HepG2 (cell line): ENCODE measurements around the gene TLN1. TPM values are rescaled to one million over a fixed set of nuclear protein-coding genes. Genes with fewer than 3 reads are reported as not detected.

ENCODE experiments used
- ATF1 ChIP-seq: IDR thresholded peaks from 2 replicates; pipeline ENCODE4 v1.6.1; 2016; ENCODE audit warnings: mild to moderate bottlenecking, control low read depth
- BRCA1 ChIP-seq: sonication (generic); formaldehyde crosslinking; IDR thresholded peaks from 2 replicates; pipeline ENCODE4 v1.4.0; 2020; ENCODE audit warnings: missing genetic modification reagents
- CBX5 ChIP-seq: sonication (generic); formaldehyde crosslinking; IDR thresholded peaks from 2 replicates; pipeline ENCODE4 v1.4.0; 2020; ENCODE audit warnings: missing genetic modification reagents, borderline replicate concordance
- DNMT3B ChIP-seq: conservative IDR thresholded peaks from 2 replicates; pipeline ENCODE4 v1.6.1; 2016; ENCODE audit warnings: missing biosample characterization, control low read depth
- FLYWCH1 ChIP-seq: sonication (generic); formaldehyde crosslinking; IDR thresholded peaks from 2 replicates; pipeline ENCODE4 v1.8.1; 2023; ENCODE audit warnings: mild to moderate bottlenecking, missing genetic modification reagents
- IKZF4 ChIP-seq: sonication (generic); formaldehyde crosslinking; IDR thresholded peaks from 2 replicates; pipeline ENCODE4 v1.5.1; 2020; ENCODE audit warnings: borderline replicate concordance, mild to moderate bottlenecking, low read depth, missing genetic modification reagents; ENCODE audit errors: not compliant biosample characterization
- JDP2 ChIP-seq: sonication (generic); formaldehyde crosslinking; IDR thresholded peaks from 2 replicates; pipeline ENCODE4 v1.8.1; 2022; ENCODE audit warnings: missing genetic modification reagents, borderline replicate concordance
- KDM4B ChIP-seq: sonication (generic); formaldehyde crosslinking; IDR thresholded peaks from 2 replicates; pipeline ENCODE4 v1.4.0; 2020; ENCODE audit warnings: missing genetic modification reagents
- KDM6A ChIP-seq: IDR thresholded peaks from 2 replicates; pipeline ENCODE4 v1.6.1; 2016; ENCODE audit warnings: low read depth
- MTA1 ChIP-seq: sonication (generic); formaldehyde crosslinking; IDR thresholded peaks from 2 replicates; pipeline ENCODE4 v1.4.0; 2020; ENCODE audit warnings: missing genetic modification reagents, mild to moderate bottlenecking, borderline replicate concordance
- NFKBIZ ChIP-seq: IDR thresholded peaks from 2 replicates; pipeline ENCODE4 v1.6.1; 2018; ENCODE audit warnings: missing genetic modification reagents, missing compliant biosample characterization
- PHF5A ChIP-seq: IDR thresholded peaks from one replicate; pipeline ENCODE4 v1.6.1; 2018; ENCODE audit warnings: low read depth, missing genetic modification reagents; ENCODE audit not compliant: unreplicated experiment
- SNRNP70 ChIP-seq: fragments of 200-400 bp; formaldehyde crosslinking; IDR thresholded peaks from 2 replicates; pipeline ENCODE4 v1.6.1; 2017; ENCODE audit warnings: mild to moderate bottlenecking, low read depth, low read length, moderate library complexity
- ZNF205 ChIP-seq: IDR thresholded peaks from 2 replicates; pipeline ENCODE4 v1.6.1; 2018; ENCODE audit warnings: missing biosample characterization, missing genetic modification reagents
- ZNF329 ChIP-seq: sonication (generic); formaldehyde crosslinking; IDR thresholded peaks from 2 replicates; pipeline ENCODE4 v1.9.0; 2021; ENCODE audit warnings: low read depth, mild to moderate bottlenecking, missing genetic modification reagents
- ZNF431 ChIP-seq: sonication (generic); formaldehyde crosslinking; IDR thresholded peaks from 2 replicates; pipeline ENCODE4 v1.9.0; 2022; ENCODE audit warnings: missing genetic modification reagents, low read depth, mild to moderate bottlenecking, borderline replicate concordance
- ZNF761 ChIP-seq: sonication (generic); formaldehyde crosslinking; conservative IDR thresholded peaks from 2 replicates; pipeline ENCODE4 v1.4.0; 2020; ENCODE audit warnings: mild to moderate bottlenecking, missing genetic modification reagents
- ZNF766 ChIP-seq: sonication (generic); formaldehyde crosslinking; IDR thresholded peaks from 2 replicates; pipeline ENCODE4 v1.5.0; 2020; ENCODE audit warnings: missing genetic modification reagents, borderline replicate concordance
- ZNF775 ChIP-seq: sonication (generic); formaldehyde crosslinking; IDR thresholded peaks from 2 replicates; pipeline ENCODE4 v1.4.0; 2020; ENCODE audit warnings: missing genetic modification reagents, mild to moderate bottlenecking, moderate library complexity, borderline replicate concordance
- polyA plus RNA-seq, 8 experiments: library from polyadenylated mRNA; depleted of rRNA in 3 of 8; stranded (reverse) in 7 of 8; unstranded in 1 of 8; fragments of >200 nt; fragmentation: Illumina TruSeq in 4 of 8; extraction: Trizol in 4 of 8; gene quantifications; 2 replicates each; pipeline versions ENCODE4 v1.2.1 to v1.2.3, GENCODE V29; 2011 to 2016; ENCODE audit warnings: low read depth in 4 of 8, missing spikeins in 1 of 8, mixed read lengths in 1 of 8; ENCODE audit not compliant: insufficient read depth in 1 of 8
- total RNA-seq, 5 experiments: library from RNA; depleted of rRNA; stranded (reverse); fragments of >200 nt; fragmentation: Illumina TruSeq; extraction: Trizol; gene quantifications; 2 replicates each; pipeline ENCODE4 v1.2.3, GENCODE V29; 2016; ENCODE audit warnings: low read depth in 1 of 5
- TF ChIP-seq, protein P1 (sequence below): sonication (generic); formaldehyde crosslinking; conservative IDR thresholded peaks from 2 replicates; pipeline ENCODE4 v1.4.0; 2020; ENCODE audit warnings: missing genetic modification reagents
- TF ChIP-seq, protein P2 (sequence below): sonication (generic); formaldehyde crosslinking; IDR thresholded peaks from 2 replicates; pipeline ENCODE4 v1.4.0; 2020; ENCODE audit warnings: mild to moderate bottlenecking, missing genetic modification reagents
- TF ChIP-seq, protein P3 (sequence below): sonication (generic); formaldehyde crosslinking; IDR thresholded peaks from 2 replicates; pipeline ENCODE4 v1.4.0; 2020; ENCODE audit warnings: missing genetic modification reagents; ENCODE audit errors: not compliant biosample characterization
- TF ChIP-seq, protein P4 (sequence below): sonication (generic); formaldehyde crosslinking; IDR thresholded peaks from 2 replicates; pipeline ENCODE4 v1.5.1; 2020; ENCODE audit warnings: mild to moderate bottlenecking, moderate library complexity, missing genetic modification reagents

TLN1 gene
- total and polyA plus RNA-seq, 2 of the 13 experiments (the other 11 are each of a cell fraction or from before 2014, with no cell fraction given) = 35.2 to 51.8 TPM

DNA sequence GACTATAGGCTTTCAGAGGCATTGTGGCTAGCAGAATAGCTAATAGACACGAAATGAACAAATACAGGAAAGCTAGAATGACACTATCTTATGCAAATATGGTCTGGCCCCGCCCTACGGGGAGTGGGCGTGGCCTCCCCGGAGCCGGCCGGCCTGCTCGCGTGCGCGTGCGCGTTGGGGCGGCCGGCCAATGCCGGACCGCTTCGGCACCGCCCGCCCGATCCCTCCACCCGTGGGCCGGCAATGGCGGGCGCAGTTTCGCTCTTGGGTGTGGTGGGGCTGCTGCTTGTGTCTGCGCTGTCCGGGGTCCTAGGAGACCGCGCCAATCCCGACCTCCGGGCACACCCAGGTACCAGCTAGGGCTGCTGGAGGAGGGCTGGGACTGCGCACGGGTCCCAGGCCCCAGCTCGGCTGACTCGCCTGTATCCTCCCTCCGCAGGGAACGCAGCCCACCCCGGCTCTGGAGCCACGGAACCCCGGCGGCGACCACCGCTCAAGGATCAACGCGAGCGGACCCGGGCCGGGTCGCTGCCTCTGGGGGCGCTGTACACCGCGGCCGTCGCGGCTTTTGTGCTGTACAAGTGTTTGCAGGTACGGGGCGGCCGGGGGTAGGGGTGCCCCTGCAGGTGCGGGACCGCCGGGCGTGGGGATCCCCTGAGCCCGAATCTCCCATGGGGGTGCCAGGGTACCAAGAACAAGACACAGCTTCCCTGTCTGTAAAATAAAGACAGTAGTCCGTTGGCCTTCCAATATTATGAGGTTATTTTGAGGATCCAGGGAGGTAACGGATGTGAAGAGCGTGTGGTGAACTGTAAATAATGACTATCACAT, 73.6 kb downstream of the TLN1 start, which contains the start of gene CCDC107 (continued):
- TF ChIP-seq, protein P1, sequence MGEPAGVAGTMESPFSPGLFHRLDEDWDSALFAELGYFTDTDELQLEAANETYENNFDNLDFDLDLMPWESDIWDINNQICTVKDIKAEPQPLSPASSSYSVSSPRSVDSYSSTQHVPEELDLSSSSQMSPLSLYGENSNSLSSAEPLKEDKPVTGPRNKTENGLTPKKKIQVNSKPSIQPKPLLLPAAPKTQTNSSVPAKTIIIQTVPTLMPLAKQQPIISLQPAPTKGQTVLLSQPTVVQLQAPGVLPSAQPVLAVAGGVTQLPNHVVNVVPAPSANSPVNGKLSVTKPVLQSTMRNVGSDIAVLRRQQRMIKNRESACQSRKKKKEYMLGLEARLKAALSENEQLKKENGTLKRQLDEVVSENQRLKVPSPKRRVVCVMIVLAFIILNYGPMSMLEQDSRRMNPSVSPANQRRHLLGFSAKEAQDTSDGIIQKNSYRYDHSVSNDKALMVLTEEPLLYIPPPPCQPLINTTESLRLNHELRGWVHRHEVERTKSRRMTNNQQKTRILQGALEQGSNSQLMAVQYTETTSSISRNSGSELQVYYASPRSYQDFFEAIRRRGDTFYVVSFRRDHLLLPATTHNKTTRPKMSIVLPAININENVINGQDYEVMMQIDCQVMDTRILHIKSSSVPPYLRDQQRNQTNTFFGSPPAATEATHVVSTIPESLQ (CRISPR knock-in tag) = no peak
- TF ChIP-seq FLYWCH1 (CRISPR knock-in tag) (no peak), ZNF775 (CRISPR knock-in tag) (no peak), KDM4B (peak; percentile 73; the same call in 1 of the 2 replicates), IKZF4 (CRISPR knock-in tag) (no peak), ATF1 (CRISPR knock-in tag) (no peak), ZNF431 (no peak), ZNF205 (no peak), KDM6A (CRISPR knock-in tag) (no peak), CBX5 (peak; percentile 52; the same call in 1 of the 2 replicates), SNRNP70 (no peak), DNMT3B (no peak), ZNF329 (no peak), ZNF761 (no peak), MTA1 (CRISPR knock-in tag) (peak; percentile 72; the same call in 1 of the 2 replicates), PHF5A (no peak), NFKBIZ (no peak), BRCA1 (CRISPR knock-in tag) (no peak), JDP2 (CRISPR knock-in tag) (no peak), ZNF766 (CRISPR knock-in tag) (no peak)
- TF ChIP-seq, protein P2, sequence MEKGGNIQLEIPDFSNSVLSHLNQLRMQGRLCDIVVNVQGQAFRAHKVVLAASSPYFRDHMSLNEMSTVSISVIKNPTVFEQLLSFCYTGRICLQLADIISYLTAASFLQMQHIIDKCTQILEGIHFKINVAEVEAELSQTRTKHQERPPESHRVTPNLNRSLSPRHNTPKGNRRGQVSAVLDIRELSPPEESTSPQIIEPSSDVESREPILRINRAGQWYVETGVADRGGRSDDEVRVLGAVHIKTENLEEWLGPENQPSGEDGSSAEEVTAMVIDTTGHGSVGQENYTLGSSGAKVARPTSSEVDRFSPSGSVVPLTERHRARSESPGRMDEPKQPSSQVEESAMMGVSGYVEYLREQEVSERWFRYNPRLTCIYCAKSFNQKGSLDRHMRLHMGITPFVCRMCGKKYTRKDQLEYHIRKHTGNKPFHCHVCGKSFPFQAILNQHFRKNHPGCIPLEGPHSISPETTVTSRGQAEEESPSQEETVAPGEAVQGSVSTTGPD (CRISPR knock-in tag) = no peak
- TF ChIP-seq, protein P3, sequence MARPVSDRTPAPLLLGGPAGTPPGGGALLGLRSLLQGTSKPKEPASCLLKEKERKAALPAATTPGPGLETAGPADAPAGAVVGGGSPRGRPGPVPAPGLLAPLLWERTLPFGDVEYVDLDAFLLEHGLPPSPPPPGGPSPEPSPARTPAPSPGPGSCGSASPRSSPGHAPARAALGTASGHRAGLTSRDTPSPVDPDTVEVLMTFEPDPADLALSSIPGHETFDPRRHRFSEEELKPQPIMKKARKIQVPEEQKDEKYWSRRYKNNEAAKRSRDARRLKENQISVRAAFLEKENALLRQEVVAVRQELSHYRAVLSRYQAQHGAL = no peak
- TF ChIP-seq, protein P4, sequence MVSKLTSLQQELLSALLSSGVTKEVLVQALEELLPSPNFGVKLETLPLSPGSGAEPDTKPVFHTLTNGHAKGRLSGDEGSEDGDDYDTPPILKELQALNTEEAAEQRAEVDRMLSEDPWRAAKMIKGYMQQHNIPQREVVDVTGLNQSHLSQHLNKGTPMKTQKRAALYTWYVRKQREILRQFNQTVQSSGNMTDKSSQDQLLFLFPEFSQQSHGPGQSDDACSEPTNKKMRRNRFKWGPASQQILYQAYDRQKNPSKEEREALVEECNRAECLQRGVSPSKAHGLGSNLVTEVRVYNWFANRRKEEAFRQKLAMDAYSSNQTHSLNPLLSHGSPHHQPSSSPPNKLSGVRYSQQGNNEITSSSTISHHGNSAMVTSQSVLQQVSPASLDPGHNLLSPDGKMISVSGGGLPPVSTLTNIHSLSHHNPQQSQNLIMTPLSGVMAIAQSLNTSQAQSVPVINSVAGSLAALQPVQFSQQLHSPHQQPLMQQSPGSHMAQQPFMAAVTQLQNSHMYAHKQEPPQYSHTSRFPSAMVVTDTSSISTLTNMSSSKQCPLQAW = no peak
